K562 (cell line): ENCODE measurements around the gene PHYKPL. TPM values are rescaled to one million over a fixed set of nuclear protein-coding genes. Genes with fewer than 3 reads are reported as not detected.

Source experiments
- ATAC-seq: fragments of 200-7000 bp; cut with Tn5 transposase; 3 replicates; pipeline ENCODE4 v1.9.1; 2020; ENCODE audit warnings: moderate library complexity
- BruUV-seq: library from RNA; stranded (reverse); fragments of 400-500 nt; replicated peaks from 2 replicates; lab custom pipeline; 2021; lab: Mats Ljungman, UMichigan
- CTCF ChIA-PET: fragments of 300-600 bp; formaldehyde crosslinking; extraction: SDS; loops from one replicate; lab custom pipeline; 2021; ENCODE audit warnings: low intra/inter-chr PET ratio; lab: Yijun Ruan, JAX
- POLR2A ChIA-PET: fragments of 300-600, 350-650 bp; sonication (Branson Sonifier 250); formaldehyde crosslinking; extraction: SDS; loops from one replicate; lab custom pipeline; 2021; ENCODE audit warnings: antibody characterized with exemption, inconsistent platforms; lab: Yijun Ruan, JAX
- DNase-seq, 4 experiments: peaks; one replicate each; pipeline versions ENCODE4 v3.0.0 to v3.0.0-alpha.2; 2011 to 2018; ENCODE audit warnings: low spot score in 3 of 4, mixed read lengths in 3 of 4; ENCODE audit errors: extremely low read depth in 1 of 4
- FAIRE-seq: peaks from 2 replicates; lab custom pipeline; 2011; peaks lifted over from hg19 to GRCh38; lab: Jason Lieb, UNC
- H2AFZ ChIP-seq: 2 replicates; pipeline ENCODE4 v1.6.0; 2011; ENCODE audit warnings: low read depth, low read length, control low read depth, inconsistent platforms
- H3K27ac ChIP-seq: fragments of 200-600 bp; 3 replicates; pipeline ENCODE4 v1.8.0; 2011; ENCODE audit warnings: low read depth, mild to moderate bottlenecking, control low read depth, inconsistent platforms, low read length, moderate library complexity, mixed read lengths; ENCODE audit errors: extremely low read depth
- H3K27me3 ChIP-seq, 2 experiments: fragments of 300-600 bp in 1 of 2; 2 replicates in 1 of 2; 3 replicates in 1 of 2; pipeline versions ENCODE4 v1.6.0 to v1.8.0; 2011; ENCODE audit warnings: inconsistent platforms in 2 of 2, low read length in 2 of 2, mild to moderate bottlenecking in 1 of 2, mixed read lengths in 1 of 2, moderate library complexity in 1 of 2; ENCODE audit not compliant: control insufficient read depth in 2 of 2, insufficient read depth in 2 of 2
- H3K36me3 ChIP-seq: fragments of 300-600 bp; 3 replicates; pipeline ENCODE4 v1.8.0; 2011; ENCODE audit warnings: mild to moderate bottlenecking, low read length, inconsistent platforms; ENCODE audit not compliant: control insufficient read depth, insufficient read depth
- H3K4me1 ChIP-seq, 2 experiments: fragments of 200-600 bp in 1 of 2; replicated peaks in 1 of 2; 2 replicates in 1 of 2; 3 replicates in 1 of 2; pipeline versions ENCODE4 v1.5.1 to v1.8.0; 2011; ENCODE audit warnings: inconsistent platforms in 2 of 2, low read length in 2 of 2, mild to moderate bottlenecking in 1 of 2, mixed read lengths in 1 of 2, moderate library complexity in 1 of 2; ENCODE audit not compliant: control insufficient read depth in 2 of 2, insufficient read depth in 2 of 2
- H3K4me2 ChIP-seq: 2 replicates; pipeline ENCODE4 v1.6.1; 2011; ENCODE audit warnings: low read length, control low read depth, inconsistent platforms, mixed read lengths; ENCODE audit not compliant: insufficient read depth
- H3K4me3 ChIP-seq: fragments of 200-600 bp; sonication (generic), shearing (Covaris generic); 2 replicates; pipeline ENCODE4 v1.5.1; 2016; ENCODE audit warnings: control low read depth, inconsistent platforms
- H3K79me2 ChIP-seq: fragments of 200-600 bp; 3 replicates; pipeline ENCODE4 v1.8.0; 2011; ENCODE audit warnings: low read length, inconsistent platforms; ENCODE audit not compliant: control insufficient read depth, insufficient read depth
- H3K9ac ChIP-seq, 2 experiments: 2 replicates each; pipeline versions ENCODE4 v1.6.0 to v1.6.1; 2011; ENCODE audit warnings: low read depth in 2 of 2, low read length in 2 of 2, control low read depth in 1 of 2, inconsistent platforms in 1 of 2, mild to moderate bottlenecking in 1 of 2, mixed read lengths in 1 of 2; ENCODE audit not compliant: insufficient read depth in 1 of 2
- H3K9me1 ChIP-seq: one replicate; pipeline ENCODE4 v1.6.0; 2011; ENCODE audit warnings: inconsistent platforms, mild to moderate bottlenecking, low read length, moderate library complexity; ENCODE audit not compliant: control insufficient read depth, insufficient read depth
- H3K9me3 ChIP-seq: replicated peaks from 2 replicates; pipeline ENCODE4 v1.5.1; 2011; ENCODE audit warnings: low read depth, low read length, inconsistent platforms; ENCODE audit not compliant: control insufficient read depth, insufficient read depth
- H4K20me1 ChIP-seq: replicated peaks from 2 replicates; pipeline ENCODE4 v1.6.1; 2011; ENCODE audit warnings: low read length, inconsistent platforms, mixed read lengths; ENCODE audit not compliant: control insufficient read depth, insufficient read depth
- MLX ChIP-seq, 2 experiments: fragments of 450-650 bp in 1 of 2; sonication (generic) in 1 of 2; formaldehyde crosslinking; conservative IDR thresholded peaks; 2 replicates each; pipeline versions ENCODE4 v1.4.0 to v1.8.1; 2020 to 2022; ENCODE audit warnings: mild to moderate bottlenecking in 1 of 2, missing genetic modification reagents in 1 of 2
- TFAM ChIP-seq: fragments of 250-450 bp; sonication (Bioruptor Pico); conservative IDR thresholded peaks from 2 replicates; pipeline ENCODE4 v1.5.0; 2021; ENCODE audit warnings: mild to moderate bottlenecking, moderate library complexity
- WHSC1 ChIP-seq: IDR thresholded peaks from one replicate; pipeline ENCODE4 v1.6.1; 2012; ENCODE audit warnings: low read length, control low read depth, inconsistent platforms
- WGBS: fragments of 100-300 bp; shearing (Covaris generic); methylation state at CpG from one replicate; pipeline ENCODE4 v1.1.6; 2016; ENCODE audit warnings: low coverage, mixed read lengths; ENCODE audit not compliant: insufficient coverage; ENCODE audit errors: missing lambda C conversion rate; 5-methylcytosine and 5-hydroxymethylcytosine counted together
- in situ Hi-C: fragments of 300-500 bp; cut with MboI; formaldehyde crosslinking; loops from 4 replicates; pipeline ENCODE4 v1.15.0; 2018; ENCODE audit warnings: inconsistent platforms, mixed read lengths
- intact Hi-C: fragments of 100-400 bp; cut with micrococcal nuclease; formaldehyde crosslinking; loops from 2 replicates; pipeline ENCODE4 v1.14.2; 2022
- polyA plus RNA-seq, 8 experiments: library from polyadenylated mRNA; depleted of rRNA in 4 of 8; stranded (reverse) in 5 of 8; unstranded in 3 of 8; fragments of >200 nt; fragmentation: Nextera tagmentation in 2 of 8; fragmentation: Illumina TruSeq in 1 of 8; extraction: Ambion mirVana in 2 of 8; extraction: Trizol in 1 of 8; gene quantifications; 2 replicates each; pipeline versions ENCODE4 v1.2.1 to v1.2.3, GENCODE V29; 2011 to 2014; ENCODE audit warnings: inconsistent platforms in 1 of 8, missing spikeins in 1 of 8
- total RNA-seq, 7 experiments: library from RNA; depleted of rRNA in 6 of 7; stranded (reverse); fragments of >200 nt in 6 of 7; fragmentation: Illumina TruSeq in 2 of 7; extraction: Trizol in 2 of 7; gene quantifications; 2 replicates each; pipeline versions ENCODE4 v1.2.1 to v1.2.3, GENCODE V29; 2011 to 2021; ENCODE audit warnings: low replicate concordance in 1 of 7

PHYKPL gene
- total and polyA plus RNA-seq, 9 of the 15 experiments (the other 6 are each of a cell fraction or from before 2014, with no cell fraction given) = 4.7 to 34.7 (median 18.6) TPM

- H3K4me2 ChIP-seq = no peak overlapping the region
- no TSS peak for BruUV-seq
- no peaks in the 10 kb centered on the region for H3K9me1 ChIP-seq
- H3K27me3 ChIP-seq = no peaks in the 10 kb centered on the region
- FAIRE-seq = no peak
- POLR2A ChIA-PET = interaction anchor here (0.6 to 1.2 kb wide), 5 partner anchors 11 to 413 kb away, joined by 3 to 8 read pairs (median 4); partner anchors contain the start of gene HNRNPAB
- peaks cover 19% of the 10 kb centered on the region for H3K79me2 ChIP-seq
- H3K4me3 ChIP-seq = no peak overlapping the region
- no peak for ATAC-seq
- no peaks in the 10 kb centered on the region for H3K9me3 ChIP-seq
- no peaks in the 10 kb centered on the region for H4K20me1 ChIP-seq
- intact Hi-C loops = loop anchor here (5.0 kb wide), 2 partner anchors 317 to 602 kb away; no protein-coding TSS in a partner anchor
- in situ Hi-C loops = no loop called here
- CTCF ChIA-PET = interaction anchor here (1.3 kb wide), 1 partner anchor 603 kb away, joined by 4 read pairs; no protein-coding TSS in a partner anchor
- WGBS = 49% methylated on average over 2 of the region's 3 CpGs
- no peak for DNase-seq
- H2AFZ ChIP-seq = no peak overlapping the region
- peaks cover 7% of the 10 kb centered on the region for H3K36me3 ChIP-seq
- no peak overlapping the region for H3K9ac ChIP-seq
- H3K4me1 ChIP-seq = peaks cover 34 to 46% of the 10 kb centered on the region in 2 experiments
- TF ChIP-seq WHSC1 = no peak
- TF ChIP-seq MLX (CRISPR knock-in tag; conservative IDR thresholded peaks at IDR 0.05) = no peak
- TF ChIP-seq TFAM (CRISPR knock-in tag) = no peak
- H3K27ac ChIP-seq = no peak overlapping the region
Observed at GRCh38 chr5:178235588-178235974, 3.0 kb upstream of the PHYKPL start.
